ENCODE data around the gene TUBA4B. TPM values are rescaled to one million over a fixed set of nuclear protein-coding genes. Genes with fewer than 3 reads are reported as not detected.

The TUBA4B gene
- total and polyA plus RNA-seq, 4 experiments from 2014 or later = not detected

DNA sequence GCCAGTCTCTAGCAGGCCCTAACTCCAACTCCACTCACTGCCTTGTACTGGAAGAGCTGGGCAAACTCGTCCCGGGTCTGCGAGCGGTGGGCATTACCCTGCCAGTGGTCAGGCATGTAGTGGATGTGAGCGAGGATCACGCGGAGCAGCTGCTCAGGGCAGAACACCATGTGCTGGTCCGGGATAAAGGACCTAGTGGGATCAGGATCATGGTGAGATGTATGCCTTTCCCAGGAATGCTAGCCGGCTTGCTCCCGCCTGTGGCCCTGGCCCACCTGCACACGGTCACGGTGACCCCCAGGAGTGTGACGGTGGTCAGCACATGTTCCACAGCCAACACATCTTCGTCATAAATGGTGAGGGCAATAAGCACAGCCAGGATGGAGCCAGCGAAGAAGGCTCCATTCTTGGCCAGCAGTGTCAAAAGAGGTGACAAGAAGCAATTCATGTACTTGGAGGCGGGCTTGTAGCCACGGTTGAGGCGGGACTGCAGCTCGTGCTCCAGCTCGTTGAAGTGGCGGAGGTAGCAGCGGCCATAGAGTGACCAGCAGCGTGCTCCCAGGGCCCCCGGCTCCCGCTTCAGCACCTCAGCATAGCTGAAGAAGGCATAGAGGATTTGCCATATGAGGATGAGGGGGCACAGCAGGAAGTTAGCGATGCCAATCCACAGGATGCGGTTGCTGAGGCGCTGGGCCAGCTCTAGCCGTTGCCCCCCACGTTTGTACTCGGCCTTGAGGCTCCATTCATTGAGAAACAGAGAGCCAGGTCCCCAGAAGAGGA is 29.0 kb upstream of the TUBA4B start:
- Mint-ChIP-seq H3K4me3 (no peak overlapping the region), H3K27me3 (no peaks in the 10 kb centered on the region), H3K36me3 (peaks cover 34 to 59% of the 10 kb centered on the region in 2 donors), H3K27ac (peak overlapping the region in 3 of 7 donors; percentile 25 to 50 (median 41)), H3K4me1 (peaks cover 19 to 46% (median 30%) of the 10 kb centered on the region in 4 donors), H3K9me3 (peaks cover 0 to 2% (median 0%) of the 10 kb centered on the region in 8 donors)
- CTCF ChIA-PET (ENCODE audit: partially characterized antibody) = interaction anchor here (1.1 to 2.0 kb wide), 3 partner anchors 11 to 71 kb away, joined by 3 to 4 read pairs (median 3); no protein-coding TSS in a partner anchor
- DNase-seq = no peak
- Histone ChIP-seq H3K27me3 (ENCODE audit: insufficient read depth, low read length) (no peaks in the 10 kb centered on the region), H3K4me3 (ENCODE audit: low read length in 2 of 2) (no peak overlapping the region), H3K36me3 (ENCODE audit: insufficient read depth, low read length) (peaks cover 64% of the 10 kb centered on the region), H3K27ac (ENCODE audit: low read depth, low read length) (no peak overlapping the region), H3K9me3 (ENCODE audit: control insufficient read depth in 1 of 2, low read length in 2 of 2) (no peaks in the 10 kb centered on the region), H3K4me1 (ENCODE audit: insufficient read depth, low read length) (peaks cover 30% of the 10 kb centered on the region)
- POLR2A ChIA-PET (ENCODE audit: partially characterized antibody) = interaction anchor here (4.4 to 17.6 kb wide), 2 partner anchors 17 to 26 kb away, joined by 13 to 684 read pairs; partner anchors contain the start of genes GLB1L, STK16, TUBA4A and TUBA4B
- intact Hi-C loops (cut with micrococcal nuclease) = no loop called here

GRCh38 chr2:219225350-219225749 is 27.7 kb upstream of the TUBA4B start:
- peak overlapping the region in 1 of 7 donors; percentile 50 for H3K27ac Mint-ChIP-seq
- CTCF ChIA-PET (ENCODE audit: partially characterized antibody) = interaction anchor here (1.6 to 2.5 kb wide), 4 partner anchors 12 to 66 kb away, joined by 4 to 18 read pairs (median 11); partner anchors contain the start of genes NHEJ1 and TUBA4A
- peaks cover 59% of the 10 kb centered on the region for H3K36me3 ChIP-seq (ENCODE audit: insufficient read depth, low read length)

DNA sequence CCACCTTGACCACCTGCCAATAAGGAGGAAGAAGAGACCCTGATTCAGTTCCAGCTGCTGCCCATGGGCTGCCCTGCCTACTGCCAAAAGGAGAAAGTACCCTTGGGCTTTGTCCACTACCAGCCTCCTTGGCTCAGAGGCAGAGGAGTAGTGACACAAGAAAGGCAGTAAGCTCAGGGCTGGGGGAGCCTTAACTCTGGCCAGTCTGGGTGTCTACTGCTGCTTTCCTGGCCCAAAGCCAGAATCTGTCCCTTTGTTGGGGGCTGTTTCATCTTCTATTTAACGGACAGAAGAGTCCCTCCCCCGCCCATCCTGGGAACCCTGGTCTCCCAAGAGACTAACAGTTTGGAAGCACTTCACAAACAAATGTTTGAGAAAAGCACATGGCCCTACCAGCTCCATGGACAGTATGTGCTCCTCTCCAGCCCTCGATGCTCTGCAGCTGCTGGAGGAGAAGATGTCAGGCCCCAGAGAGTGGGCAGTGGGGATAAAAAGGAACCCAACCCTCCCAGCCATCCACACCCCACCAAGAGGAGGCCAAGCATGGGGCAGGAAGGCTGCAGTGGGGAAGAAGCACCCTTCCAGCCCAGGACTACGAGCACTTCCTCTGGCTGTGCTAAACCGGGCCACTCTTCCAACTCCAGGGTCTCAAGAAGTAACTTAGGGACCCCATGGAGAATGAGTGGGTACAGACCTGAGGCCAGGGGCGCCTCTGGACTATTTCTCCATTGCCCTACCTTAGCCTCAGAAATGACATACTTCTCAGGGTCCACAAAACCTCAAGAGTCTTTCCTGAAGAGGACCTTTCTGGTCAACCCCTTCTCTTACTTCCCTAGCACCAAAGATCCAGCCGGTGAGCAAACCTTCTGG is 24.8 kb upstream of the TUBA4B start:
- H3K9me3 ChIP-seq (ENCODE audit: control insufficient read depth in 1 of 2, low read length in 2 of 2) = no peaks in the 10 kb centered on the region
- peak overlapping the region; percentile 62 to 69 for H3K4me3 ChIP-seq (ENCODE audit: low read length in 2 of 2)
- H3K4me3 Mint-ChIP-seq = peak overlapping the region; percentile 78 to 99 (median 86)
- H3K4me1 Mint-ChIP-seq = peaks cover 26 to 70% (median 47%) of the 10 kb centered on the region in 4 donors
- H3K36me3 Mint-ChIP-seq = peaks cover 40 to 63% of the 10 kb centered on the region in 2 donors
- peak overlapping the region; percentile 87 for H3K27ac ChIP-seq (ENCODE audit: low read depth, low read length)
- no peak for DNase-seq
- H3K4me1 ChIP-seq (ENCODE audit: insufficient read depth, low read length) = peaks cover 49% of the 10 kb centered on the region
- H3K36me3 ChIP-seq (ENCODE audit: insufficient read depth, low read length) = peaks cover 53% of the 10 kb centered on the region
- intact Hi-C loops (cut with micrococcal nuclease) = no loop called here
- peaks cover 0 to 2% (median 0%) of the 10 kb centered on the region in 8 donors for H3K9me3 Mint-ChIP-seq
- H3K27me3 Mint-ChIP-seq = no peaks in the 10 kb centered on the region
- no peaks in the 10 kb centered on the region for H3K27me3 ChIP-seq (ENCODE audit: insufficient read depth, low read length)
- POLR2A ChIA-PET (ENCODE audit: partially characterized antibody) = interaction anchor here (1.2 to 17.6 kb wide), 20 partner anchors 9 to 161 kb away, joined by 4 to 684 read pairs (median 9); partner anchors contain the start of genes ABCB6, CNPPD1, DNAJB2 and DNPEP
- H3K27ac Mint-ChIP-seq = peak overlapping the region; percentile 63 to 92 (median 75)
- CTCF ChIA-PET (ENCODE audit: partially characterized antibody) = interaction anchor here (1.0 to 4.1 kb wide), 8 partner anchors 11 to 69 kb away, joined by 3 to 25 read pairs (median 12); partner anchors contain the start of genes GLB1L, NHEJ1, SLC23A3 and STK16

More at GRCh38 chr2:219225350-219225749, 27.7 kb upstream of the TUBA4B start:
- H3K9me3 Mint-ChIP-seq = peaks cover 0 to 2% (median 0%) of the 10 kb centered on the region in 8 donors
- Histone ChIP-seq H3K27me3 (ENCODE audit: insufficient read depth, low read length) (no peaks in the 10 kb centered on the region), H3K4me1 (ENCODE audit: insufficient read depth, low read length) (peaks cover 25% of the 10 kb centered on the region), H3K9me3 (ENCODE audit: control insufficient read depth in 1 of 2, low read length in 2 of 2) (no peaks in the 10 kb centered on the region), H3K4me3 (ENCODE audit: low read length in 2 of 2) (no peak overlapping the region), H3K27ac (ENCODE audit: low read depth, low read length) (no peak overlapping the region)
- no peak overlapping the region for H3K4me3 Mint-ChIP-seq
- intact Hi-C loops (cut with micrococcal nuclease) = no loop called here
- no peak for DNase-seq
- H3K4me1 Mint-ChIP-seq = peaks cover 18 to 52% (median 30%) of the 10 kb centered on the region in 4 donors
- H3K27me3 Mint-ChIP-seq = no peaks in the 10 kb centered on the region
- H3K36me3 Mint-ChIP-seq = peaks cover 34 to 63% of the 10 kb centered on the region in 2 donors
- POLR2A ChIA-PET (ENCODE audit: partially characterized antibody) = interaction anchor here (4.4 to 17.6 kb wide), 2 partner anchors 19 to 25 kb away, joined by 13 to 684 read pairs; partner anchors contain the start of genes GLB1L, STK16, TUBA4A and TUBA4B

DNA sequence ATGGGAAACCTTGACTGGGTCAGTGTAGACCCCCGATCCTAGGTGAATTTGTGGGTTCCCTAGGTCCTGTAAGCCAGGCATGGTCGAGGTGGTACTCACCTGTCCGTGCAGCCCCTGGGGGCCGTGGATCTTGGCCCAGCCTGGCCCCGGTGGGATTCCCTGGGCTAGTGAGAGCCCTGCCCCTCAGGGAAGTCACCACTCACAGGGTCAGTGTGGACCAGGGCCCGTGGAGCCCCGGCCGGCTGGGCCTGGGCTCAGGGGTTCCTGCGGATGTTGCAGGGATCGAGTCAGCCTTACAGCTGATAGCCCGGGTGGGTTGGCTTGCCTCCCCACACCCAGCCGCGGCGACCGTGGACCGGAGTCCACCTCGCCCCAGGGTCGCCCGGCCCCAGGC is 24.1 kb upstream of the TUBA4B start:
- Histone ChIP-seq H3K36me3 (ENCODE audit: insufficient read depth, low read length) (peaks cover 53% of the 10 kb centered on the region), H3K27ac (ENCODE audit: low read depth, low read length) (peak overlapping the region; percentile 87), H3K4me3 (ENCODE audit: low read length in 2 of 2) (peak overlapping the region; percentile 62 to 69), H3K4me1 (ENCODE audit: insufficient read depth, low read length) (peaks cover 49% of the 10 kb centered on the region), H3K9me3 (ENCODE audit: control insufficient read depth in 1 of 2, low read length in 2 of 2) (no peaks in the 10 kb centered on the region), H3K27me3 (ENCODE audit: insufficient read depth, low read length) (no peaks in the 10 kb centered on the region)
- H3K27me3 Mint-ChIP-seq = no peaks in the 10 kb centered on the region
- ChIA-PET CTCF (ENCODE audit: partially characterized antibody) (interaction anchor here (2.0 to 4.1 kb wide), 8 partner anchors 17 to 171 kb away, joined by 4 to 25 read pairs (median 13); partner anchors contain the start of genes DNAJB2, GLB1L, SLC23A3 and STK16), POLR2A (ENCODE audit: partially characterized antibody) (interaction anchor here (1.2 to 17.6 kb wide), 24 partner anchors 7 to 160 kb away, joined by 4 to 684 read pairs (median 6); partner anchors contain the start of genes ABCB6, CNPPD1, DNAJB2 and DNPEP)
- intact Hi-C loops (cut with micrococcal nuclease) = loop anchor here (1.0 kb wide), 8 partner anchors 10 to 69 kb away; partner anchors contain the start of genes DNAJB2, GLB1L, NHEJ1 and STK16
- DNase-seq = no peak
- H3K36me3 Mint-ChIP-seq = peaks cover 41 to 63% of the 10 kb centered on the region in 2 donors
- peaks cover 26 to 77% (median 47%) of the 10 kb centered on the region in 4 donors for H3K4me1 Mint-ChIP-seq
- peak overlapping the region; percentile 68 to 94 (median 84) for H3K27ac Mint-ChIP-seq
- peak overlapping the region; percentile 78 to 99 (median 86) for H3K4me3 Mint-ChIP-seq
- H3K9me3 Mint-ChIP-seq = peaks cover 0 to 2% (median 0%) of the 10 kb centered on the region in 8 donors

GRCh38 chr2:219229305-219230058 is 23.6 kb upstream of the TUBA4B start, which contains the start of the genes ANKZF1 and ATG9A:
Gene ANKZF1 (plus strand): TSS chr2:219229806. CDS start chr2:219230258, 452 bp downstream.
Gene ATG9A (minus strand): TSS chr2:219229636. CDS start chr2:219228024, 1,612 bp downstream.
- H3K4me3 Mint-ChIP-seq = peak within 1 kb of the TSS; percentile 94 to 99 (median 96)

More at GRCh38 chr2:219229305-219230058, 23.6 kb upstream of the TUBA4B start, which contains the start of the genes ANKZF1 and ATG9A:
- peaks cover 28 to 82% (median 51%) of the 10 kb centered on the region in 4 donors for H3K4me1 Mint-ChIP-seq
- Histone ChIP-seq H3K4me1 (ENCODE audit: insufficient read depth, low read length) (peaks cover 49% of the 10 kb centered on the region), H3K27me3 (ENCODE audit: insufficient read depth, low read length) (no peaks in the 10 kb centered on the region), H3K9me3 (ENCODE audit: control insufficient read depth in 1 of 2, low read length in 2 of 2) (no peaks in the 10 kb centered on the region), H3K27ac (ENCODE audit: low read depth, low read length) (peak within 1 kb of the TSS; percentile 87), H3K4me3 (ENCODE audit: low read length in 2 of 2) (peak within 1 kb of the TSS; percentile 63 to 69), H3K36me3 (ENCODE audit: insufficient read depth, low read length) (peaks cover 53% of the 10 kb centered on the region)
- H3K27me3 Mint-ChIP-seq = no peaks in the 10 kb centered on the region
- peaks cover 0 to 2% (median 0%) of the 10 kb centered on the region in 8 donors for H3K9me3 Mint-ChIP-seq
- peak within 1 kb of the TSS; percentile 94 to 98 (median 96) for H3K27ac Mint-ChIP-seq
- intact Hi-C loops (cut with micrococcal nuclease) = loop anchor here (1.0 kb wide), 8 partner anchors 10 to 69 kb away; partner anchors contain the start of genes DNAJB2, GLB1L, NHEJ1 and STK16
- peak; percentile 98 to 100 (median 99) for DNase-seq
- CTCF ChIA-PET (ENCODE audit: partially characterized antibody) = interaction anchor here (1.0 to 4.1 kb wide), 12 partner anchors 16 to 172 kb away, joined by 3 to 25 read pairs (median 11); partner anchors contain the start of genes DNAJB2, GLB1L, SLC23A3 and STK16
- peaks cover 43 to 63% of the 10 kb centered on the region in 2 donors for H3K36me3 Mint-ChIP-seq
- POLR2A ChIA-PET (ENCODE audit: partially characterized antibody) = interaction anchor here (1.0 to 17.6 kb wide), 29 partner anchors 8 to 159 kb away, joined by 3 to 684 read pairs (median 5); partner anchors contain the start of genes ABCB6, CNPPD1, DNAJB2 and DNPEP
